Left renal cortex interstitium (tissue), 4 donors: Measurements from ENCODE around the gene PJA1. TPM values are rescaled to one million over a fixed set of nuclear protein-coding genes. Genes with fewer than 3 reads are reported as not detected.

Source experiments
- DNase-seq, 4 donors: peaks; one replicate each; pipeline ENCODE4 v3.0.0-alpha.2; 2013; ENCODE audit warnings: low read depth in 4 of 4, low spot score in 2 of 4, missing footprints in 1 of 4
- polyA plus RNA-seq, 4 donors: library from polyadenylated mRNA; unstranded; fragments of 120-200 nt; gene quantifications; one replicate each; pipeline ENCODE4 v1.2.1, GENCODE V29; 2013; ENCODE audit not compliant: insufficient read length in 4 of 4

Gene PJA1
- polyA plus RNA-seq, 4 donors = 88.6 to 112 (median 96.4) TPM

- no peak for DNase-seq
Measured at GRCh38 chrX:69172937-69173336, 7.7 kb upstream of the PJA1 start.

DNA sequence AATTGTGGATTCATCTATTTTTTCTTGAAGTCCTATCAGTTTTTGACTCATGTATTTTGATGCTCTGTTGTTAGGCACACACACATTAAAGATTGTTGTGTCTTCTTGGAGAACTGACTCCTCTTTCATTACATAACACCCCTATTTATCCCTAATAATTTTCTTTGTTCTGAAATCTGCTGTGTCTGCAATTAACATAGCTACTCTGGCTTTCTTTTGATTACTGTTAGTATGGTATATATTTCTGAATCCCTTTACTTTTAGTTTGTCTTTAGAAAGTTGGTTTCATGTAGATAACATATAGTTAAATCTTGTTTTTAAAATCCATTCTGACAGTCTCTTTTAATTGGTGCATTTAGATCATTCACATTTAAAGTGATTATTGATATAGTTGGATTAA, 5.1 kb upstream of the PJA1 start:
- DNase-seq = no peak

GRCh38 chrX:69163936-69164741, 1.1 kb downstream of the PJA1 start:
- no peak for DNase-seq

DNA sequence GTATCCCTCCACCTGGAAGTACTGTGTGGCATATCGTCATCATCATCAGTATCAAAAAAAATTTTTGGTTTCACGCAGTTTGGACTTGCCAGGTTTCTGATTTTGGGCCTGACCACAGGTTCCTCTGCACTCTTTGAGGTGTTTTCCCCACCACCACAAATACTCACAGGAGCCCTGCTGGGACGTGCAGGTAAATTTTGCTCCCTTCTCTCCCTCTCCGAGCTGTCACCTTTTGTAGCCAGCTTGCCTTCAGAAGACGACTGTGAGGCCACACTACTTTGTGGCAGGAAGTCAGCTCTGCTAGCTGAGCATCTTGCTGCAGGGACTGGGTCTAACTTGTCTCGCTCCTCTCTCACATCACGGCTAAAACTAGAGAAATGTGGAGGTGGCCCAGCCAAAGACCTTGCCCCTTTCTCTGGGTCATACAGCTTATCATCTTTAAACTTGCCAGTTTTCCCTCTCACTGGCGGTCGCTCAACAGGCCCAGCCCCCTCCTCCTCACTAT, 2.8 kb downstream of the PJA1 start:
- no peak for DNase-seq

DNA sequence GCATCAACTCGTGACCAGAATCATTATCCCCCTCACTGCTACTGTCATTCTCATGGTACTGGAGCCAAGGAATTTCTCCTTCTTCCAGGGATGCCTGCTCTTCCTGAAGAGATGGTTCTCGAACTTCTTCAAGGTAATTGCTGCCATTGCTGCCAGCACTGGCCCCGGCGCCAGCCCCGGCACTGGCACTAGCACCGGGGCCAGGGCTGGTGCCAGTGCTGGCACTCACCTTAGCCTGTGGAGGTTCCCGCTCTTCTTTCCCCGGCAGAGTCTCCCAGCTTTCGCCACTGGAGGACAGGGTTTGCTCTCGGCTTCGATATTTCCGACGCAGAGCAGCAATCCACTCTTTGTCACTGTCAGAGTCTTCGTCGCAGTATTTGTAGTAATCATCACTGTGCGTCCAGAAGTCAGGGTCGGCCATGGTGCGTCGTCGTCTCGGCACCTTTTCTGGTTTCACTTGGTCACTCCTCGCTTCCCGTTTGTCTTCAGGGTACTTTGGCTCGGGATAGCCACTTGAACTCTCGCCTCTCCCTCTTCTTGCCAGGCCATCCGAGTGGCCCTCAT, 3.4 kb downstream of the PJA1 start:
- DNase-seq = no peak

DNA sequence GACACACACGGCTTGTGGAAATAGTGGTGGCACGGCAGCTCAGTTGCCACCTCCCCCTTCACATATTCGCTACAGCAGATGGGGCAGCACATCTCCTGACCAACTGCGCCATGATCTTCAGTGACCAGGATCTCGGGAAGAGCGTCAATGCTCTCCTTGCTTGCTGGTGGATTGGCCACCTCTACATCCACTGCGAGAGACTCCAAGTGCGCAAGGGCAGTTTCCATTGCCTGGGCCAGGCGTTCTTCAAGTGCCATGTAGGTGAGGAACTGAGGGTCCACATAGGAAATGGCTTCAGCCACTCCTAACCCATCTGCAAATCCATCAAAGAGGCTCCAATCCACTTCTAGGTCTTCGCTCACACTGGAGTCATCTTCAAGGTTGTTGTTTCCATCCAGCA, 3.9 kb downstream of the PJA1 start:
- DNase-seq = no peak

DNA sequence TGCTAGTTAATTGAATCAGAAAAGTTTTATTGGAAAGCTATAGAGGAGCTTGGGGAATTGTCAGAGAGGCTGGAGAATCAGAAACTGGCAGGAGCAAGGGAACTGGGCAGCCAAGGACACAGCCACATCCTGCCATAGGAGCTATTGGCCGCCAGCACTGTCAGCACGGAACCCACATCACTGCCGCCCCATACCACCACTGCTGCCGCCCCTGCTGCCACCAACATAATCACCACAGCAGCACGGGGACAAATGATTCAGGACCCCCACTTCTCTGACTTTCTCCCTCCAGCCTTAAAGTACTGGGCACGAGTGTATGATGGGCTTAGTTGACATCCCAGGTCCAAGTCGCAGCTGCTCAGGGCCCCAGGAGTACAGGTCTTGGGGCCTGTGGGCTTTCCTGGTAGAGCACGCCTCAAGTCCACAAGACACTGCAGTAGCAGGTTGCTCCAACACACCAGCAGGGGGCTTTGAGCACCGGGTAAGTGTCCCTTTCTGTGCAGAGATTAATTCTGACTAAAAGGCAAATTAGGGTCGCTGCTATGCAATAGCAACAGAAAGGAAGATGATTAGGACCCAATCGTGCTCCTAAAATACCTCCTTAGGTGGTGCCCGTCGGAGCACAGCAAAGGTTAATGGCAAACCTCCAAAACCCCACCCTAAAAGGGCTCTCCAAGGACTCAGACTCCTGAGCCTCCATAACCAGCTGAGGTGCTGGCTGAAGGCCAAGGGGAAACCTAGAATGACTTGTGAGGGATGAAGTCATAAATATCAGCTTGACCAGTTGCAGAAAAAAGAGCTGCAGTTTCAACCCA, 6.9 kb downstream of the PJA1 start:
- DNase-seq = no peak

DNA sequence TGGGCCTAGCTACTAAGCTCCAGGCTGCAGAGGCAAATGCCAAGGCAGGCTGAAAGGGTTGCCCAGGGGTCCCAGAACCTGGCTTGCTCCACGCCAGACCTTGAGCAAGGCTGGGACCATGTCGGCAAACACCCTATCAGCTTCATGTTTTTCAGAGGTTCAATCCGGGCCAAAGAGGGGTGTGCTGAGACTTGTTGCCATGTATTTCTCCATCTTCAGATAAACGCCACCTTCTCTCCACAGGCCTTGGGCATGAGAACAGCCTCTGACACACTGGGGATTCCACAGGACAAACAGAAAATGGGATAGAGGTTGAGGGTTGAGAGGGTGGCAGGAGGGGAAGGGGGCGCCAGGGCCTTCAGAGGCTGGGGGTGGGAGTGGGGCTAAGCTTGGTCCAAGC, 8.6 kb downstream of the PJA1 start:
- DNase-seq = no peak

DNA sequence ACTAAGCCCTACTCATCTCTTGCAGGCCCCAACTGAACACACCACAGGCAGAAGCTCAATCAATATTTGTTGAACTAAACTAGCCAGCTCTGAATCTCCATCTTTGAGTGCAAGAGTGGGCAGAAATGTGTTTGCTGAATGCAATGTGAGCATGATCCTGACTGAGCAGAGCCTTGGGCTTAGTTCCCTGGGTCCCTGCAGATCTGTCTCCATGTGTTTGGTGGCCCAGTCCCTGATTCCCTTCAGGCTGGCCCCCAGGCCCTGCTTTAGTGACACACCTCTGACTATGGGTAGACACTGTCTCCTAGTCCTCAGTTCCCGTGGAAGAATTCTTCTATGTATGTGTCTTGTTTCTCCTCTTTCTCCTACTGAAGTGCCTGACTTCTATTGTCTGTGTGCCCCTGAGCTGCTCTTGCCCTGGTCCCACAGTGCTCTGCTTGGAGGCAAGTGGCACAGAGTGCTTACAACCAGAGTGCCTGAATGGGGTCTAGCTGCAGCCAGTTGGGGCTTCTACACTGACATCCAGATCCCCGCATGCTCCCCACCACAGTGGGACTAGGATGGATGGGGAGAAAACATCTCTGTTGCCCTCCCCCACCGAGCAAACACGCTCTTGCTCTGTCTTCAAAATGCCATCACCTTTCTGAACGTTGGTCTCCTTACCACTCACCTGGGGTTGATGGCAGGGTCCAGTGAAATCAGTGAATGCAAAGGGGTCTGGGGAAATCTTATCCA, 9.3 kb downstream of the PJA1 start:
- no peak for DNase-seq

DNA sequence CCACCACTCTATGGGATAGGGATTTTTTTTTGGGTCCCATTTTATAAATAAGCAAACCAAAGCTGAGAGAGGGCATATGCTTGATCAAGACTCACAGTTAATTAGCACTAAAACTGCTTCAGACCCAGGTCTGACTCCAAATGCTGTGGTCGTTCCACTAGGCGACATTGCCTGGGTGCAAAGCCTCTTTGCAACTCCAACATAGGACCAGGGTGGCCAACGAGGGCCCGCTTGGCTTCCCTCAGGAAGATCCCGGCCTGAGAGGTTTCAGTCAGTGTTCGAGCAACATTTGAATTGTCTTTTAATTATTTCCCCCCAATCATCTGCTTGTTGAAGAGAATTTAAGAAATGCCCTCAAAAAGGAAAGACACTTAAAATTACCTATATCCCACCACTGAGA, 11.2 kb downstream of the PJA1 start:
- DNase-seq = no peak

DNA sequence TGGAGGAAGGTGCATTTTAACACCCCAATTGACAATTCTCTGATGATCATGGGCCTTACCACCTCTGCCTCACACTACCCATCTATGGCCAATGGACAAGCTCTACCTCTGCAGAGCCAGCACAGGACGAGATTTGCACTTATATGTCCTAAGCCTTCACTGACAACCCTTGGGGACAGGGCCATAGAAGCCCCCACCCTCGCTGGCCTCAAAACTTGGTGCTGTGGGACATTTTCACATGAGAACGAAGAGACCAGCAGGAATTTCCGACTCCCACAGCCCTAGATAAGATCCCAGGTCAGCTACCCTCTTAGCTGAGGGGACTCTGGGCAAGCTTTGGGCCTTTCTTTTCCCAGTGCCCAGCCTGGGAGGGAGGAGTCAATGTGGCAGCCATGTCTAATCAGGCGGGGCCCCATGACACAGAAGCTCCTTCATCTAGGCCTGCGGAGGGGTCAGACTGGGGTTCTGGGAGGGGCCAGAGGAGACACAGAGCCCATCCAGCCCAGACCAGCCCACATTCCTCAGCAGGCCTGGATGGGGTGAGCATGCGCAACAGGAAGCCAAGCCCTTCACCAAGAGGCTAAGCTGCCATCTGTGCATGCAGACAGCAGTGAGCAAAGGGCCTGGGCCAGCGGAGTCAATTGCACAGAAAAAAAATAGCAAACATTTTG, 12.1 kb downstream of the PJA1 start:
- DNase-seq = peak in 1 of 4 donors; percentile 47

DNA sequence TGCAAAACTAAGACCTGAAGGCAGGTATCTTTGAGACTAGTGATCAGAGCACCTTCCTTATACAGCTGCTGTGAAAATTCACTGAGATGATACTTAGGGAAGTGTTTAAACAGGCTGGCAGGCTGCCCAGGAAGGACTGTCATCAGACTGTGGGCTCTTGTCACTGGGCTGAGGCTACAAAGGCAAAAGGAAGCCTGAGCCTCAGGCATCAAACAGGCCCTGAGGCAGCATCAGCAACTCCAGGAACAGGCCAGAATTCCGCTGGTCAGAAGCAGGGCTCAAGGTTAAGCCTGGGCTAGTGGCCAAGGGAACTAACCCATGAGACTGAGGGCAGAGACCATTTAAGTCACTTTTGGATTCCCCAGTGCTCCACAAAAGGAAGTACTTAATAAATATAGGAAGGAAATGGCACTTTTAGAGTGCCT, 12.8 kb downstream of the PJA1 start:
- DNase-seq = no peak

- no peak for DNase-seq
Measured at GRCh38 chrX:69151866-69152284, 13.4 kb downstream of the PJA1 start.

DNA sequence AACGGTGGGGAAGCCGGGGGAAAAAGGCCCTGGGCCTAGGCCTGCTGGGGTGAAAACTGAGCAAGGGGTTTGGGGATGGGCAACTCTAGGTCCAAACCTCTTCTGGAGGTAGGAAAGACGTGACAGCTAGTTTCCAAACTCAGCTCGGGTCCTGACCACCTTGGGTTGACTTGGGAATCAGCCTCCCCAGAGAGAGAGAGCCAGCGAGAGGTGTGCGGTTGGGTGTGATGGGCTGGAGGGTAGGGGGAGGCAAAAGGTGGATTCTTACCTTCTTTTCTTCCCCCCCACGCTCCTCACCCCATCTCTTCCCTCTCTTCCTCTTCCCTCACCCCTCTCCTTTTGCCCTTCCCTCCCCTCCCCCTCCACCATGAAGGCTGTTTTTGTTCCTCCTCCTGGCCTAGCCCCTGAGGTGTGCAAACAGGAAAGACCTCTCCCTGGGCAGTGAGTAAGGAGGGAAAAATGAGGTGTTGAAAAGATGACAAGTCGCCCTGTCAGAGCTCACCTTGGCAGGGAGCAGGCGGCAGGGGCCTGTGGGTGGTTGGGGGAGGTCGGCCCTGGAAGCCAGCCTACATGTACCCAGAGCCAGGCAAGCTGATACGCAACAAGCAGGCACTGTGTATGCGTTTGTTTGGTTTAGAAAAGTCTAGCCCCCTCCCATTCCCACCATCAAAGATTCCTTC, 14.8 kb downstream of the PJA1 start:
- DNase-seq = no peak

DNA sequence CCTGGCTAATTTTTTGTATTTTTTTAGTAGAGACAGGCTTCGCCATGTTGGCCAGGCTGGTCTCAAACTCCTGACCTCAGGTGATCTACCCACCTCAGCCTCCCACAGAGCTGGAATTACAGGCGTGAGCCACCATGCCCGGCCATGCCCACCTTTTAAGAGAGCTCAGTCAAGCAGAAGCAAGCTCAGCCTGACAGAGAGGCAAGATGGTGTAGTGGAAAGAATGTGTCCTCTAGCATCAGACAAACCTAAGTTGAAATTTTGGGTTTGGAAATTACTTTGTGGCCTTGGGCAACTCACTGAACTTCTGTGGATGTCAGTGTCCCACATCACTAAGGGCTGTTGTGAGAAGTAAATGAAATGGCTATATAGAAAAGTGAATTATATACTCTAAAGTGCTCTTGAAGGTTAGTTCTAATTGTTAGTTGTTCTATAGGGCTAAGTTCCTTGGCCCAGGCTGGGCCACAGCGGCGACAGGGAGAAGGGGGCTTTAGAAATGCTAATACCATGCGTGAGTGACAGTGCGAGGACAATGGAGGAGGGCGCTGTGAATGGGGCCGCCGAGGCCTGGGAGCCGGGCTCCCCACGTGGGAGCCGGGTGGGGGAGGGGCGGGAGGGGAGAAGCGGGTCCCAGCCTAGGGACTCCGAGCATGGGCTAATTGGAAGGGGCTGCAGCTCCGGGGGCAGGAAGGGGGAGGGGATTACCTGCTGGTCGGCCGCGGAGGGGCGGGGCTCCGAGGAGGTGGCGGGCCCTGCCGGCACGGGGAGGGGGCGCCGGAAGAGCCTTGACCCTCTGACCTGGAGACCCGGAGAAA, 15.6 kb downstream of the PJA1 start:
- DNase-seq = no peak

GRCh38 chrX:69148946-69149345, 16.3 kb downstream of the PJA1 start:
- DNase-seq = no peak

- no peak for DNase-seq
Measured at GRCh38 chrX:69146739-69147138, 18.5 kb downstream of the PJA1 start.

DNA sequence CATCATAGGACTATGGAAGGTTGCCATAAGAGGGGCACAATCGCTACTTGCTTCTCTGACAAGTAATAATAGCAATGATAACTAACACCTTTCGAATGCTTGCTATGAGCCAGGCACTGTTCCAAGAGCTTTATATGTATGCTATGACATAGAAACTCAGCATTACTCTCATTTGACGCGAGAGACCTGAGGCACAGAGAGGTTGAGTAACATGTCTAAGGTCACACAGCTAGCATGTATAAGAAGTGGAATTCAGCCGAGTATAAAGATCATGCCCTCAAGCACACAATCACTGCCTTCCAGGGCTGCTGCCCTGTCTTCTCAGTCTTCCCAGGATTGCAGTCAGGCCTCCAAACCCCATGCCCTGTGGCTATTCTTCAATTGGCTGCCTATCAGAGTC, 19.5 kb downstream of the PJA1 start:
- DNase-seq = no peak
